Effector CD8-positive, alpha-beta T cell (primary cell): ENCODE measurements around the gene TRIM65.
"Not testable (repeated sequence)": the region's sequence is repeated elsewhere in the genome, so short reads cannot be mapped to it uniquely, and the experiment has no call there.

Experiments used
- DNase-seq: peaks from one replicate; lab custom pipeline; 2025; lab: John Stamatoyannopoulos, UW

The TRIM65 gene

GRCh38 chr17:75854101-75854748, 42.5 kb downstream of the TRIM65 start:
- no peak for DNase-seq

- no peak for DNase-seq
Observed at GRCh38 chr17:75853433-75853832, 43.3 kb downstream of the TRIM65 start.

- not testable (repeated sequence) for DNase-seq
Observed at GRCh38 chr17:75851693-75851991, 45.1 kb downstream of the TRIM65 start.

GRCh38 chr17:75850928-75851692, 45.6 kb downstream of the TRIM65 start:
- DNase-seq, result no peak

GRCh38 chr17:75849724-75850123, 47.0 kb downstream of the TRIM65 start:
- no peak for DNase-seq

- DNase-seq, result no peak
Observed at GRCh38 chr17:75849279-75849646, 47.5 kb downstream of the TRIM65 start.

GRCh38 chr17:75848523-75849278, 48.0 kb downstream of the TRIM65 start:
- DNase-seq, result peak; percentile 76

GRCh38 chr17:75847614-75848522, 48.9 kb downstream of the TRIM65 start:
- DNase-seq, result no peak

GRCh38 chr17:75846692-75847613, 49.8 kb downstream of the TRIM65 start:
- DNase-seq, result no peak

GRCh38 chr17:75845933-75846691, 50.6 kb downstream of the TRIM65 start:
- no peak for DNase-seq

- DNase-seq, result peak; percentile 34
Observed at GRCh38 chr17:75845058-75845711, 51.6 kb downstream of the TRIM65 start.

- no peak for DNase-seq
Observed at GRCh38 chr17:75844530-75845057, 52.2 kb downstream of the TRIM65 start.

GRCh38 chr17:75843577-75844529, 52.9 kb downstream of the TRIM65 start, which contains the start of gene UNC13D:
TSS of gene UNC13D (minus strand) at chr17:75844404. CDS start at chr17:75844337, 67 bp downstream.
- peak; percentile 47 for DNase-seq

- DNase-seq, result no peak
Observed at GRCh38 chr17:75842963-75843576, 53.7 kb downstream of the TRIM65 start.

- no peak for DNase-seq
Observed at GRCh38 chr17:75842411-75842810, 54.3 kb downstream of the TRIM65 start.

GRCh38 chr17:75840799-75841164, 56.0 kb downstream of the TRIM65 start:
- no peak for DNase-seq

GRCh38 chr17:75839942-75840798, 56.6 kb downstream of the TRIM65 start:
- no peak for DNase-seq
